IMR-90 (cell line): Measurements from ENCODE around the gene SASH1. TPM values are rescaled to one million over a fixed set of nuclear protein-coding genes. Genes with fewer than 3 reads are reported as not detected.

Source experiments
- ATAC-seq: fragments of 200-7000 bp; cut with Tn5 transposase; 2 replicates; pipeline ENCODE4 v1.9.1; 2020; ENCODE audit warnings: low read depth, mild to moderate bottlenecking, moderate library complexity
- BruUV-seq: library from RNA; stranded (reverse); fragments of 400-500 nt; replicated peaks from 2 replicates; lab custom pipeline; 2021; lab: Mats Ljungman, UMichigan
- CTCF ChIA-PET: fragments of 300-600 bp; formaldehyde crosslinking; extraction: SDS; loops from one replicate; lab custom pipeline; 2021; ENCODE audit warnings: antibody characterized with exemption; lab: Yijun Ruan, JAX
- POLR2A ChIA-PET: fragments of 300-600 bp; sonication (Branson Sonifier 250); formaldehyde crosslinking; loops from one replicate; lab custom pipeline; 2022; ENCODE audit warnings: antibody characterized with exemption; ENCODE audit not compliant: unreplicated experiment; lab: Charles Lee
- DNase-seq: peaks from one replicate; pipeline ENCODE4 v3.0.0; 2013
- H2AFZ ChIP-seq: replicated peaks from 2 replicates; pipeline ENCODE3; 2013; ENCODE audit warnings: low read length, mild to moderate bottlenecking; ENCODE audit not compliant: poor library complexity
- H2AK5ac ChIP-seq: 2 replicates; pipeline ENCODE4 v1.6.1; 2013; ENCODE audit warnings: low read depth, low read length, inconsistent platforms
- H2AK9ac ChIP-seq: replicated peaks from 2 replicates; pipeline ENCODE3; 2013; ENCODE audit warnings: mild to moderate bottlenecking, low read depth, low read length, moderate library complexity; ENCODE audit not compliant: poor library complexity
- H2BK120ac ChIP-seq: 2 replicates; pipeline ENCODE4 v1.6.1; 2013; ENCODE audit warnings: low read depth, low read length, inconsistent platforms
- H2BK15ac ChIP-seq: 3 replicates; pipeline ENCODE4 v1.6.1; 2013; ENCODE audit warnings: low read depth, low read length, inconsistent platforms
- H2BK20ac ChIP-seq: 2 replicates; pipeline ENCODE4 v1.6.1; 2013; ENCODE audit warnings: low read depth, mild to moderate bottlenecking, inconsistent platforms, low read length, moderate library complexity
- H2BK5ac ChIP-seq: 2 replicates; pipeline ENCODE4 v1.6.1; 2013; ENCODE audit warnings: mild to moderate bottlenecking, low read depth, low read length, inconsistent platforms; ENCODE audit not compliant: poor library complexity, severe bottlenecking
- H3K14ac ChIP-seq: replicated peaks from 2 replicates; pipeline ENCODE4 v1.6.1; 2013; ENCODE audit warnings: low read depth, low read length, inconsistent platforms
- H3K18ac ChIP-seq: 2 replicates; pipeline ENCODE4 v1.6.1; 2013; ENCODE audit warnings: low read depth, low read length, control low read depth
- H3K23ac ChIP-seq: 2 replicates; pipeline ENCODE4 v1.6.1; 2013; ENCODE audit warnings: low read depth, low read length, inconsistent platforms
- H3K27ac ChIP-seq: 2 replicates; pipeline ENCODE4 v1.5.1; 2013; ENCODE audit warnings: mild to moderate bottlenecking, control low read depth, low read length; ENCODE audit not compliant: insufficient read depth
- H3K27me3 ChIP-seq: 2 replicates; pipeline ENCODE4 v1.6.1; 2013; ENCODE audit warnings: low read length; ENCODE audit not compliant: control insufficient read depth, insufficient read depth
- H3K36me3 ChIP-seq: 2 replicates; pipeline ENCODE4 v1.6.1; 2013; ENCODE audit warnings: low read length, mixed read lengths; ENCODE audit not compliant: control insufficient read depth, insufficient read depth
- H3K4ac ChIP-seq: 2 replicates; pipeline ENCODE4 v1.6.1; 2013; ENCODE audit warnings: low read depth, low read length, inconsistent platforms
- H3K4me1 ChIP-seq: 2 replicates; pipeline ENCODE4 v1.6.1; 2013; ENCODE audit warnings: low read length, mixed read lengths; ENCODE audit not compliant: control insufficient read depth, insufficient read depth
- H3K4me2 ChIP-seq: 2 replicates; pipeline ENCODE4 v1.6.1; 2013; ENCODE audit warnings: low read depth, mild to moderate bottlenecking, control low read depth, low read length, moderate library complexity
- H3K4me3 ChIP-seq: 2 replicates; pipeline ENCODE4 v1.5.1; 2013; ENCODE audit warnings: low read depth, mild to moderate bottlenecking, control low read depth, low read length, moderate library complexity; ENCODE audit not compliant: insufficient read depth
- H3K56ac ChIP-seq: 2 replicates; pipeline ENCODE4 v1.6.1; 2013; ENCODE audit warnings: low read length, inconsistent platforms; ENCODE audit not compliant: insufficient read depth; ENCODE audit errors: extremely low read depth
- H3K79me1 ChIP-seq, 2 experiments: 2 replicates each; pipeline ENCODE4 v1.6.1; 2013; ENCODE audit warnings: low read length in 2 of 2, inconsistent platforms in 1 of 2, low read depth in 1 of 2
- H3K9ac ChIP-seq: 2 replicates; pipeline ENCODE4 v1.6.1; 2013; ENCODE audit warnings: low read depth, low read length, control low read depth
- H3K9me1 ChIP-seq: 2 replicates; pipeline ENCODE4 v1.6.1; 2013; ENCODE audit warnings: low read length, inconsistent platforms; ENCODE audit not compliant: insufficient read depth
- H3K9me3 ChIP-seq: 2 replicates; pipeline ENCODE4 v1.6.1; 2013; ENCODE audit warnings: low read length; ENCODE audit not compliant: control insufficient read depth, insufficient read depth
- H4K20me1 ChIP-seq: 2 replicates; pipeline ENCODE4 v1.6.1; 2013; ENCODE audit warnings: low read length, inconsistent platforms; ENCODE audit not compliant: insufficient read depth
- H4K5ac ChIP-seq: 2 replicates; pipeline ENCODE4 v1.6.1; 2013; ENCODE audit warnings: mild to moderate bottlenecking, low read depth, low read length, control low read depth
- H4K8ac ChIP-seq, 2 experiments: 2 replicates each; pipeline ENCODE4 v1.6.1; 2013; ENCODE audit warnings: low read depth in 2 of 2, low read length in 2 of 2, control low read depth in 1 of 2, inconsistent platforms in 1 of 2
- H4K91ac ChIP-seq: 2 replicates; pipeline ENCODE4 v1.6.1; 2013; ENCODE audit warnings: low read depth, low read length, inconsistent platforms; ENCODE audit not compliant: insufficient read depth
- ELK1 ChIP-seq: fragments of 150-350 bp; IDR thresholded peaks from 2 replicates; pipeline ENCODE4 v1.6.1; 2016; ENCODE audit warnings: low read depth, mild to moderate bottlenecking, low read length, moderate library complexity, borderline replicate concordance
- RAD21 ChIP-seq: IDR thresholded peaks from 2 replicates; pipeline ENCODE4 v1.6.1; 2012; ENCODE audit warnings: low read length, improper control_type of control experiment
- WGBS, 2 experiments: methylation state at CpG; one replicate each; pipeline versions ENCODE4 v1.1.5 to v1.1.7; 2013; ENCODE audit warnings: missing lambda C conversion rate in 2 of 2; ENCODE audit not compliant: insufficient read length in 1 of 2; ENCODE audit errors: extremely low coverage in 2 of 2; 5-methylcytosine and 5-hydroxymethylcytosine counted together
- dilution Hi-C: fragments of 300-500 bp; cut with HindIII; formaldehyde crosslinking; loops from one replicate; pipeline ENCODE4 v1.14.3; 2018; ENCODE audit warnings: low sequenced_read_pairs; ENCODE audit not compliant: unreplicated experiment
- in situ Hi-C: fragments of 300-500 bp; cut with MboI; formaldehyde crosslinking; loops from 3 replicates; pipeline ENCODE4 v1.14.3; 2019; ENCODE audit warnings: low sequenced_read_pairs, inconsistent platforms, mixed read lengths
- intact Hi-C: fragments of 100-400 bp; cut with micrococcal nuclease; formaldehyde crosslinking; loops from 2 replicates; pipeline ENCODE4 v1.10.0; 2022
- polyA plus RNA-seq, 3 experiments: library from polyadenylated mRNA; depleted of rRNA; stranded (reverse); fragments of >200 nt; gene quantifications; 2 replicates each; pipeline ENCODE4 v1.2.3, GENCODE V29; 2012; ENCODE audit warnings: low replicate concordance in 1 of 3
- total RNA-seq: library from RNA; depleted of rRNA; stranded (reverse); fragments of >200 nt; gene quantifications from 2 replicates; pipeline ENCODE4 v1.2.3, GENCODE V29; 2012

SASH1 gene
- total and polyA plus RNA-seq, 2 of the 4 experiments (the other 2 are of a cell fraction), result 11.6 to 16.5 TPM

- no peak overlapping the region for H4K8ac ChIP-seq
- H3K9me3 ChIP-seq, result no peaks in the 10 kb centered on the region
- no peaks in the 10 kb centered on the region for H4K20me1 ChIP-seq
- ATAC-seq (no peak), DNase-seq (no peak)
- peaks cover 13 to 27% of the 10 kb centered on the region in 2 experiments for H3K79me1 ChIP-seq
- peaks cover 3% of the 10 kb centered on the region; the same call in 1 of the 2 replicates for H3K36me3 ChIP-seq
- H2BK15ac ChIP-seq, result no peak overlapping the region; the same call in 2 of the 3 replicates
- H3K4me1 ChIP-seq, result peaks cover 7% of the 10 kb centered on the region; the same call in 1 of the 2 replicates
- no peak overlapping the region for H3K4me3 ChIP-seq
- H2BK20ac ChIP-seq, result no peak overlapping the region
- H2AK9ac ChIP-seq, result peak overlapping the region; percentile 13
- H2AFZ ChIP-seq, result no peak overlapping the region
- no TSS peak for BruUV-seq
- H3K14ac ChIP-seq, result no peak overlapping the region
- H3K27ac ChIP-seq, result no peak overlapping the region
- TF ChIP-seq ELK1 (no peak), RAD21 (no peak)
- ChIA-PET CTCF (no interaction called here), POLR2A (no interaction called here)
- H4K5ac ChIP-seq, result no peak overlapping the region
- WGBS, 2 experiments, result no CpG with 5 or more reads among the region's 5 CpGs
- H3K4ac ChIP-seq, result no peak overlapping the region
- H3K23ac ChIP-seq, result no peak overlapping the region
- intact Hi-C loops (no loop called here), dilution Hi-C loops (no loop called here), in situ Hi-C loops (no loop called here)
- peaks cover 2% of the 10 kb centered on the region; the same call in 1 of the 2 replicates for H3K9me1 ChIP-seq
- H2BK5ac ChIP-seq, result no peak overlapping the region
- no peak overlapping the region for H4K91ac ChIP-seq
- no peak overlapping the region for H3K4me2 ChIP-seq
- H3K56ac ChIP-seq, result no peak overlapping the region
- H2AK5ac ChIP-seq, result no peak overlapping the region
- no peak overlapping the region for H2BK120ac ChIP-seq
- no peak overlapping the region for H3K9ac ChIP-seq
- no peak overlapping the region for H3K18ac ChIP-seq
- no peaks in the 10 kb centered on the region for H3K27me3 ChIP-seq
These were observed 150.1 kb downstream of the SASH1 start for GRCh38 chr6:148492654-148493290.
